Activated CD8-positive, alpha-beta memory T cell treated with anti-CD3 and anti-CD28 coated beads, Interleukin-2, amount 50 U/mL, for 4 hours (primary cell): ENCODE measurements around the gene CUBN.
A peak's percentile ranks its signal among the peaks of the same experiment; 100 is the strongest.

Experiments used
- DNase-seq: peaks from one replicate; pipeline ENCODE4 v3.0.0-alpha.2; 2020

Gene CUBN

GRCh38 chr10:16984242-16984641 is 145.4 kb downstream of the CUBN start:
- DNase-seq: no peak

GRCh38 chr10:16976803-16977202 is 152.8 kb downstream of the CUBN start:
- DNase-seq: no peak

- no peak for DNase-seq
These were observed 154.4 kb downstream of the CUBN start for GRCh38 chr10:16975188-16975587.

GRCh38 chr10:16968416-16969041 is 161.1 kb downstream of the CUBN start:
- no peak for DNase-seq

GRCh38 chr10:16967866-16968415 is 161.7 kb downstream of the CUBN start:
- DNase-seq: no peak

- no peak for DNase-seq
These were observed 162.4 kb downstream of the CUBN start for GRCh38 chr10:16966991-16967865.

GRCh38 chr10:16965740-16966447 is 163.7 kb downstream of the CUBN start:
- DNase-seq: no peak

- no peak for DNase-seq
These were observed 164.3 kb downstream of the CUBN start for GRCh38 chr10:16965344-16965616.

GRCh38 chr10:16964576-16965343 is 164.9 kb downstream of the CUBN start:
- no peak for DNase-seq

- no peak for DNase-seq
These were observed 169.1 kb downstream of the CUBN start for GRCh38 chr10:16960551-16960950.

GRCh38 chr10:16957038-16957437 is 172.6 kb downstream of the CUBN start:
- no peak for DNase-seq

GRCh38 chr10:16954280-16955030 is 175.2 kb downstream of the CUBN start:
- DNase-seq: no peak

- no peak for DNase-seq
These were observed 176.3 kb downstream of the CUBN start for GRCh38 chr10:16953270-16953669.

GRCh38 chr10:16952610-16953009 is 177.0 kb downstream of the CUBN start:
- DNase-seq: no peak

- DNase-seq: no peak
These were observed 177.5 kb downstream of the CUBN start for GRCh38 chr10:16952080-16952479.

GRCh38 chr10:16950656-16951601 is 178.7 kb downstream of the CUBN start:
- no peak for DNase-seq

GRCh38 chr10:16949816-16950215 is 179.8 kb downstream of the CUBN start:
- DNase-seq: no peak

- DNase-seq: peak; percentile 33
These were observed 181.2 kb downstream of the CUBN start for GRCh38 chr10:16948361-16948760.

- DNase-seq: no peak
These were observed 182.5 kb downstream of the CUBN start for GRCh38 chr10:16947069-16947468.

- no peak for DNase-seq
These were observed 184.0 kb downstream of the CUBN start for GRCh38 chr10:16945593-16945992.

- no peak for DNase-seq
These were observed 184.6 kb downstream of the CUBN start for GRCh38 chr10:16944986-16945385.
